HepG2 (cell line): ENCODE measurements around the gene TLE7. TPM values are rescaled to one million over a fixed set of nuclear protein-coding genes. Genes with fewer than 3 reads are reported as not detected.

Experiments
- AFF4 ChIP-seq: sonication (generic); formaldehyde crosslinking; IDR thresholded peaks from 2 replicates; pipeline ENCODE4 v1.4.0; 2020; ENCODE audit warnings: missing genetic modification reagents
- CTCF ChIP-seq: sonication (generic); formaldehyde crosslinking; IDR thresholded peaks from 2 replicates; pipeline ENCODE4 v1.5.0; 2020; ENCODE audit warnings: mild to moderate bottlenecking, missing genetic modification reagents, moderate library complexity
- DMTF1 ChIP-seq: sonication (generic); formaldehyde crosslinking; IDR thresholded peaks from 2 replicates; pipeline ENCODE4 v1.4.0; 2020; ENCODE audit warnings: mild to moderate bottlenecking, missing genetic modification reagents
- ELF4 ChIP-seq: sonication (generic); formaldehyde crosslinking; IDR thresholded peaks from 2 replicates; pipeline ENCODE4 v1.5.0; 2020; ENCODE audit warnings: missing genetic modification reagents, mild to moderate bottlenecking, moderate library complexity, borderline replicate concordance
- FOXA3 ChIP-seq: IDR thresholded peaks from 2 replicates; pipeline ENCODE4 v1.6.1; 2016; ENCODE audit warnings: missing genetic modification reagents, missing compliant biosample characterization
- HNF4A ChIP-seq: sonication (generic); formaldehyde crosslinking; IDR thresholded peaks from 2 replicates; pipeline ENCODE4 v1.4.0; 2020; ENCODE audit warnings: missing genetic modification reagents
- HOXA5 ChIP-seq: sonication (generic); formaldehyde crosslinking; IDR thresholded peaks from 2 replicates; pipeline ENCODE4 v1.4.0; 2020; ENCODE audit warnings: missing genetic modification reagents
- THAP7 ChIP-seq: sonication (generic); formaldehyde crosslinking; IDR thresholded peaks from 2 replicates; pipeline ENCODE4 v1.8.1; 2023; ENCODE audit warnings: mild to moderate bottlenecking, missing genetic modification reagents
- ZHX2 ChIP-seq, 2 experiments: sonication (generic) in 1 of 2; formaldehyde crosslinking in 1 of 2; IDR thresholded peaks; 2 replicates each; pipeline versions ENCODE4 v1.6.1 to v1.9.0; 2014 to 2022; ENCODE audit warnings: antibody characterized with exemption in 1 of 2, borderline replicate concordance in 1 of 2, inconsistent platforms in 1 of 2, low read depth in 1 of 2, missing genetic modification reagents in 1 of 2
- ZMYM4 ChIP-seq: sonication (generic); formaldehyde crosslinking; IDR thresholded peaks from 2 replicates; pipeline ENCODE4 v1.8.1; 2023; ENCODE audit warnings: mild to moderate bottlenecking, missing genetic modification reagents
- ZNF431 ChIP-seq: sonication (generic); formaldehyde crosslinking; IDR thresholded peaks from 2 replicates; pipeline ENCODE4 v1.9.0; 2022; ENCODE audit warnings: missing genetic modification reagents, low read depth, mild to moderate bottlenecking, borderline replicate concordance
- ZNF546 ChIP-seq: sonication (generic); formaldehyde crosslinking; conservative IDR thresholded peaks from 2 replicates; pipeline ENCODE4 v1.8.1; 2023; ENCODE audit warnings: mild to moderate bottlenecking, missing genetic modification reagents
- polyA plus RNA-seq, 8 experiments: library from polyadenylated mRNA; depleted of rRNA in 3 of 8; stranded (reverse) in 7 of 8; unstranded in 1 of 8; fragments of >200 nt; fragmentation: Illumina TruSeq in 4 of 8; extraction: Trizol in 4 of 8; gene quantifications; 2 replicates each; pipeline versions ENCODE4 v1.2.1 to v1.2.3, GENCODE V29; 2011 to 2016; ENCODE audit warnings: low read depth in 4 of 8, missing spikeins in 1 of 8, mixed read lengths in 1 of 8; ENCODE audit not compliant: insufficient read depth in 1 of 8
- total RNA-seq, 5 experiments: library from RNA; depleted of rRNA; stranded (reverse); fragments of >200 nt; fragmentation: Illumina TruSeq; extraction: Trizol; gene quantifications; 2 replicates each; pipeline ENCODE4 v1.2.3, GENCODE V29; 2016; ENCODE audit warnings: low read depth in 1 of 5
- TF ChIP-seq, protein P1 (sequence below): IDR thresholded peaks from 2 replicates; pipeline ENCODE4 v1.6.1; 2012; ENCODE audit warnings: inconsistent platforms

The TLE7 gene
- total and polyA plus RNA-seq, 2 of the 13 experiments (the other 11 are each of a cell fraction or from before 2014, with no cell fraction given) = not detected

- TF ChIP-seq ZHX2 (IDR thresholded peaks at IDR 0.05; ENCODE audit: low read depth) (no peak), ZHX2 (CRISPR knock-in tag; IDR thresholded peaks at IDR 0.05; ENCODE audit: borderline replicate concordance) (no peak), AFF4 (CRISPR knock-in tag) (no peak), THAP7 (CRISPR knock-in tag) (no peak), ZMYM4 (CRISPR knock-in tag) (0 out of 2 replicates have a peak, but pooled peaks have one; percentile 3), FOXA3 (CRISPR knock-in tag) (no peak), CTCF (peak; percentile 90), ZNF431 (CRISPR knock-in tag) (no peak), DMTF1 (CRISPR knock-in tag) (0 out of 2 replicates have a peak, but pooled peaks have one; percentile 32), HNF4A (CRISPR knock-in tag) (no peak), ELF4 (CRISPR knock-in tag) (no peak), ZNF546 (CRISPR knock-in tag) (no peak), HOXA5 (CRISPR knock-in tag) (no peak)
- TF ChIP-seq, protein P1, sequence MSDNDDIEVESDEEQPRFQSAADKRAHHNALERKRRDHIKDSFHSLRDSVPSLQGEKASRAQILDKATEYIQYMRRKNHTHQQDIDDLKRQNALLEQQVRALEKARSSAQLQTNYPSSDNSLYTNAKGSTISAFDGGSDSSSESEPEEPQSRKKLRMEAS = no peak
These were observed 1.0 kb downstream of the TLE7 start (continued) for GRCh38 chr16:71440669-71441347.
